GM19099 (cell line): ENCODE results near the gene AHRR.

Experiments used
- POLR2A ChIP-seq: IDR thresholded peaks from 3 replicates; pipeline ENCODE4 v1.6.1; 2011; ENCODE audit warnings: low read depth; ENCODE audit not compliant: insufficient read length; ENCODE audit errors: extremely low read depth

AHRR gene

DNA sequence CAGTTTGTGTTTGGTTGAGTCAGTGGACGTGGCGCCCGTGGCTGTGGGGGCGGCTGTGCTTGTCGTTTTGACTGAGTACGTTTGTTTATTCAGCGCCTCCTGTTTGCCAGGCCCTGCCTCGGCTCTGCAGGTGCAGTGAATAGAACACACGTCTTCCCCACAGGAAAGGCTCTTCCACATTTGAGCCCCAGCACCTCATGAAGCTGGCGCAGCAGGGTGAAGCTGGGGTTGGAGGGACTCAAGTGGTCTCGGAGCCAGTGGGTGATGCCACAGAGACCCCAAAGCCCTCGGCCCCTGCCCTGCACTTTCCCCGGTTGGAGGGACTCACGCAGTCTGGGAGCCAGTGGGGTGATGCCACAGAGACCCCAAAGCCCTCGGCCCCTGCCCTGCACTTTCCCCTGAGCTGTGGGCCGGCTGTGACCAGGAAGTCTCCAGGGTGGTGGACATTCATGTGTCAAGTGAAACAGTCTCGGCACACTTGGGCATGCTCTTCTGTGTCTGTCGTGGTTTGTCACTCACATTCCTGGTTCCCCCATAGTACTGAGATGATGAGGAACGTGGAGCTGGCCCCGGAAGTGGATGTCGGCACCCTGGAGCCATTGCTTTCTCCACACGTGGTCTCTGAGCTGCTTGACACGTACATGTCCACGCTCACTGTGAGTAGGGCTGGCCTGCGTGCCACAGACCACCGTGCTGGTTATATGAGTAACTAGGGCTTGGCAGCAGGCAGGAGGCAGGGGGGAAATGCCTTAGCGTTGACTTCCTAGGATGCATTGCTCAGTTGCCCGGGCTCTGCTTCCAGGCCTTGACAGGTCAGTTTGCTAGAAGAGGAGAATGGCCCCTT lies 135.1 kb downstream of the AHRR start:
- no peak for TF ChIP-seq POLR2A

DNA sequence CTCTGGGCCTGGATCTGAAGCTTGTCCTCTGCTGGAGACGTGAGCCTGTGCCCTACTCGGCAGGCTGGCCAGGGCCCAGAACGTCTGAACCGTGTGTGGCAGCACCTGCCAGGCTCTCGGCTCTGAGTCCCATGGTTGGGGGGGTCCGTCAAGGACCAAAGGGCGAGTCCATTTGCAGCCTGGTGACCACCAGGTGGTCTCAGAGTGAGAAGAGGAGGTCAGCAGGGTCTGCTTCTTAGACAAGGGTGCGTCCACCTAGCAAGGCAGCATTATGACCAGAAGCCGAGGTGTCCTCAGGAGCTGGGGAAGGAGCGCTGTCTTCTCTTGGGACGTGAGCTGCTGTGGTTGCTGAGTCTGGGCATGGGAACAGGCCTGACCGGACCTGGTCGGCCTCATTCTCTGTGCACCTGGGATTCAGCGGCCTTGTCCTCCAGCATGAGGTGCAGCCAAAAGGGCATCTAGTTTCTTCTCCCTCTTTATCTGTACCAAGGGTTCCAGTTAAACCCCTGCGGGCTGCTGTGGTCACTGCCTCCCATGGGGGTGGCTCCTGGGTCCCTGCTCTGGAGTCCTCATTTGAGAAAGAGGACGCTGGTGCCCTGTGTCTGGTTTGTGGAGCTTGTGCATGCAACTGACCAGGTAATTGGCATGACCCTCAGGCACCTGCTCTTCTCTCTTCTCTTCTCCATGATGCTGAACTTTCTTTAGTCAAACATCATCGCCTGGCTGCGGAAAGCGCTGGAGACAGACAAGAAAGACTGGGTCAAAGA lies 135.9 kb downstream of the AHRR start:
- no peak for TF ChIP-seq POLR2A

DNA sequence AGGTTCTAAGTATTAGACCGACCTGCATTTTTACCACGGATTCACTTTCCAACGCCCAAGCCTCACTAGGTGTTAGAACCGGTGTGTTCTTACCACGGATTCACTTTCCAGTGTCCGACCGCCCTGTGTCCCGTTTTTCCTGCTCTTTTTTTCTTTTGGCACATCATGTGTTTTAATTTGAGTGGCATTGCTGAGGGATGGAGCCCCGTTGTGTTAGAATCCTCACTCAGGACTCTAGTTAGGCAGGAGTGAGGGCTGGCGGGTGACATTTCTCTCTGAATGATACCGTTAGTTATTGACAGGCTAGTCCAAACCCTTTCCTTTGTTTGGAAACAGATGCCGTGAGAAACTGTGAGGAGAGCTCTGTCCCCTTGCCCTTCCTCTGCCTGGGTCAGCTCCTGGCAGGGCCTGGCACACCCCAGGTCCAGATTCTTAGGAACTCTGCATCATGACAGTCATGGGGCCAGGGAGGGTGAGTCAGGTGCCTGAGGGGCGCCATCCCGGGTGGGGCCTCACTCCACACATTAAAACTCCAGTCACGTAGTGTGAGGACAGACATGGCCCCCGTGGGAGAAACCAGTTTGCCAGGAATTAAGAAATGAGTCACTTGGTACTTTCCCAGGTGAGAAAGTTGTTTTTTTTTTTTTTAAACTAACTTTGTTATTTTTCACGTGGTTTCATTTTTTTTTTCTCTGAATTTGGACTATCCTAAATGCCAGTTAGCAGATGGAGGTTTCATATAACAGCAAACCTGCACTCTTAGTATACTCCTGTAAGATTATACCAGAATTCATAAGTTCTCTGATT lies 137.2 kb downstream of the AHRR start:
- TF ChIP-seq POLR2A: no peak

DNA sequence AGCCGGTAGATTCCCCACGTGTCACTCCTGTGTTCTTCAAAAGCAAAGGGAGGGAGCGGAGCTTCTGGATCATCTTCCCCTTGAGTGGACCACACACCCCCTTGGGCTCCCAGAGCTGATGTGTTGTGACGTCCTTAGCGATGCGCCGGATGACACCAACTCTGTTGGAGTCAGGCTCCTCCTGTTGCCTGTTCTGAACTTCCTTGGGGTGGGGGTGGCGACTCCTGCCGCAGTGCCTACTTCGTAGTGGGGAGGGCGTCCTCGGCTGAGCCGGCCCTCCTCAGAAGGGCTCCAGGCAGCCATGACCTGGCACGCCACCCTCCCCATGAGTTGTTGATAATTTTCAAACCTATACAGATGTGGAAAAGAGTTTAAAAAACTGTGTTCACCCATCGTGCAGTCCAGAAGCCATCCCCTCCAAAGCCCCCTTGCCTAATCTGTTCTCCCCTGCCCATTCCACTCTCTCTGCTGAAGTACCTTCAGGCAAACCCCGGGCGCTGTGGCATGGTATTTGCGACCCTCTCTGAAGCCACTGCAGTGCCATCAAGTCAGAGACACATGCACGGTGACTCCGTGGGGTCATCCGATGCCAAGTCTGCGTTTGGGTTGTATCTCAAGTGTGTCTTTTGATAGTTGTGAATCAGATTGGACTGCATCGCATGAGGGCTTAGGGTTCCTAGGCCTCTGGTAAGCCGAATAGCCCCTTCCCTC lies 138.2 kb downstream of the AHRR start:
- TF ChIP-seq POLR2A: no peak

DNA sequence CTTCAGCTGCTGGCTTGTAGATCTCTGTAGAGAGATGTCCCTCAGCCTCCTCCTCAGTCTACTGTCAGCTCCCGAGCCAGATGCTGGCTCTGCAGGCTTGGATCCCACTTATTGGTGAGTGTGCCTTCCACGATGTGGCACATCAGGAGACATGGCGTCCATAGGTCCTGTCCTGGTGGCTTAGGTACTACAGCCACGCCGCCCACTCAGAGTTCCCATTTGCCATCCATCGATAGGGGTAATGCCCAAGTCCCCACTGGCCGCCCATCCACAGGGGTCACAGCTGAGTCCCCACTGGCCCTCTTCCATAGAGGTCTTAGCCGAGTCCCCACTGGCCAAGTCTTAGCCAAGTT lies 138.7 kb downstream of the AHRR start:
- TF ChIP-seq POLR2A: no peak

DNA sequence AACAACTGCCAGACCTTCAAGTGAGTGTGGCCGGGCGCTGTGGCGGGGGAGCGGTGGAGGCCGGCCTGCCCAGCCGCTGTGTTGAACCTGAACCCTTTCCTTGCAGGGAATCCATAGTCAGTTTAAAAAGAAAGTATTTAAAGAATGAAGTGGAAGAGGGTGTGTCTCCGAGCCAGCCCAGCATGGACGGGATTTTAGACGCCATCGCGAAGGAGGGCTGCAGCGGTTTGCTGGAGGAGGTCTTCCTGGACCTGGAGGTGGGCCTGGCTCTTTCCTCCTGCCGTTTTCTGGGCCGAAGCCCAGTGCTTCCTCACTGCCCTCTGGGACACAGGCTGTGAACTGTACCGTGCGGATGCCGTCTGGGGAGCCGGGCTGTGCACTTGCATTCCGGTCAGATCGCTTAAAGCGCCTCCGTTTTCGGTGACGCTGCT lies 140.6 kb downstream of the AHRR start:
- TF ChIP-seq POLR2A: no peak

DNA sequence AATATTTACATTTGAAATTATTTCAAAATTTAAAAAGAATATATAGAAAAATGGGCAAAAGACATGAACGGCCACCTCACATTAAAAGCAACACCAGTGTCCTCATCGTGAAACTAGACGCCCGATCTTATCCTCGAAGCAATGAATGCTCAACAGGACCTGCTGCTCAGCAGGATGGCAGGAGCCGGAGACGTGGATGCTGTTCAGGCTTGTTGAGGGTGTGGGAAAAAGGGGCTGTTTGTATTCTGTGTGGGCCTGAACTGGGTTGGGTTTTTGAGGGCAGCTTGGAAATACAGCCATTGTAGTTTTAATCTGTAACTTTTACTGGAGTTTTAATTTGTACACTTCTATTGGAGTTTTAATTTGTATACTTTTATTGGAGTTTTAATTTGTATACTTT lies 141.8 kb downstream of the AHRR start:
- TF ChIP-seq POLR2A: no peak

DNA sequence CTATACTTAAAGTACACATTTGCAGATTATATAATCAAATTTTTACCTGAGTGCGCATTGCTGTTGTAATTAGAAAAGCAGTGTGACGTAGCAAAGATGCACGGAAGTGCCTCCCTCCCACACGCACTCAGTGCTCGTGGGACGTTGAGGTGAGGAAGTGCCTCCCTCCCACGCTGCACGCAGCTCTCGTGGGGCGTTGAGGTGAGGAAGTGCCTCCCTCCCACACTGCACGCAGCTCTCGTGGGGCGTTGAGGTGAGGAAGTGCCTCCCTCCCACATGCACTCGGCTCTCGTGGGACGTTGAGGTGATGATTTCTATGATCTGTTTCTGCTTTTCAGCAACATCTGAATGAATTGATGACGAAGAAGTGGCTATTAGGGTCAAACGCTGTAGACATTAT lies 142.4 kb downstream of the AHRR start:
- no peak for TF ChIP-seq POLR2A

DNA sequence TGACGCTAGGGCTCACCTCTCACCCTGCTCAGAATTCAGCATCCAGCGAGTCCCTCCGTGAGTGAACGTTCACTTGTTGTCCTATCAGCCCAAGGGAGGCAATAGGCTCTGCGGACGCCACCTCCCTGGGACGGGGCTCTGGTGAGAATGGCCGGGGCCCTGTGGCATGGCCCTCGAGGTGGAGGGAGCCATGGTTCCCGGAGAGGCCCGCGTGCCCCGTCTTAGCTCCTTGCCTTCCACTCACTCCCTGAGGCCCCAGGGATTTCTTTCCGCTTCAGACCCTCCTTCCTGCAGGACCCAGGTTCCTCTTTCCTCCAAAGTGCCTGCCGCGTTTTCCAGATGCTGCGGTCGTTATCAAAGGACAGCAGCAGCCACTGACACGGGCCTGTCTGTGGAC lies 142.9 kb downstream of the AHRR start:
- no peak for TF ChIP-seq POLR2A

DNA sequence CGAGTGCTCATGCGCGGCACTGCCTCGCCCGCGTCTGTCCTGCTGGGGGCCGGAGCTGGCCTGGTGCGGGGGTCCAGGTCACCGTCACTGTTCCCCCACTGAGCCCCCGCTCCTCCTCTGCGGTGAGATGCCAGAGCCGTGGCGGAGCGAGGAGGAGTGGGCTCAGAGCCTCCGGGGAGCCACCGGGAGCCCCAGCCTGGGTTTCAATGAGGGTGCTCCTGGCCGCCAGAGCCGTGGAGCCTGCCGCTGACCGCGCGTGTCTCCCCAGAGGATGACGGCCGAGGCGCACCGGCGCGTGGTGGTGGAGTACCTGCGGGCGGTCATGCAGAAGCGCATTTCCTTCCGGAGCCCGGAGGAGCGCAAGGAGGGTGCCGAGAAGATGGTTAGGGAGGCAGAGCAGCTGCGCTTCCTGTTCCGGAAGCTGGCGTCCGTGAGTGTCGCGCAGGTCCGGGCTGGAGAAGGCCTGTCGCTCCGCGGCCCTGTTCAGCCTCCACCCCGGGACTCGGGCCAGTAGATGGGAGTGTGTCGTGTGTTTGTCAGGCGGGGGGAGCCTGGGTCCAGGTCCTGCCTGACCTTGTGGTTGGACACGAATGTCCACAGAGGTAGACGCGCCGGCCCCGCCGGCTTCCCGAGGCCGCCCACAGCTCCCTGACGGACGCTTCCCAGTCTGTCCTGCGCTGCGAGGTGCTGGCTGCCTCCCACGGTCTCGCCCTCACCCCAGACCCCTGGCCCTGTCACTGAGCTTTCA lies 143.5 kb downstream of the AHRR start:
- TF ChIP-seq POLR2A: no peak

DNA sequence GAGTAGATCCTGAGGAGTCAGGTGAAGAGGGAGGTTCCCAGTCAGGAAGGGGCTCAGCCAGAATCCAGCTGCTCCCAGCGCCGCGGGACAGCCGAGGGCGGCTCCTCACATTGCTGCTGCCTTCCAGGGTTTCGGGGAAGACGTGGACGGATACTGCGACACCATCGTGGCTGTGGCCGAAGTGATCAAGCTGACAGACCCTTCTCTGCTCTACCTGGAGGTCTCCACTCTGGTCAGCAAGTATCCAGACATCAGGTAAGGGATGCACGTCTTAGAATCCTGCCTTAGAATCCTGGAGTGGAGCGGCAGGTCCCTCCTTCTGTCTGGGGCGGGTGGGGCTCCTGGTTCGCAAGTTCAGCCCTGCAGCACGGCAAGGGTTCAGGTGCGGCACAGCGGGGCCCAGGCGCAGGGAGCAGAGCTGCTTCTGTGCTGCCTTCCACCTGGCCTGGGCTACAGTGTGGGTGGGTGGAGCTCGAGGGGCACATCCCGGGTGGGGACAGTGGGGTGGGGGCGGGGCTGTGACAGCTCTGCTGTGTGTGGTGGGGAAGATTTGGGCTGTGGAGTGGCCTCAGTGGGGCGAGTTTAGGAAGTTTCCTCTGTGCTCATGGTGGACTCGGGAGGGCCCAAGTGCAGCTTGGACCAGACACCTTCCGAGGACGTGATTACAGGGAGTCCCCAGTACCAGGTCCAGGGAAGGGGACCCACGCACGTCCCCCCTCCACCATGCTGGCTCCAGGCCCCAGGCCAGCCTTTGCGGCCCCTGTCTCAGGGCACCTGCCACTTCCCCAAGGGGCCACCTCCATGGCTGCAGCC lies 144.3 kb downstream of the AHRR start:
- no peak for TF ChIP-seq POLR2A

DNA sequence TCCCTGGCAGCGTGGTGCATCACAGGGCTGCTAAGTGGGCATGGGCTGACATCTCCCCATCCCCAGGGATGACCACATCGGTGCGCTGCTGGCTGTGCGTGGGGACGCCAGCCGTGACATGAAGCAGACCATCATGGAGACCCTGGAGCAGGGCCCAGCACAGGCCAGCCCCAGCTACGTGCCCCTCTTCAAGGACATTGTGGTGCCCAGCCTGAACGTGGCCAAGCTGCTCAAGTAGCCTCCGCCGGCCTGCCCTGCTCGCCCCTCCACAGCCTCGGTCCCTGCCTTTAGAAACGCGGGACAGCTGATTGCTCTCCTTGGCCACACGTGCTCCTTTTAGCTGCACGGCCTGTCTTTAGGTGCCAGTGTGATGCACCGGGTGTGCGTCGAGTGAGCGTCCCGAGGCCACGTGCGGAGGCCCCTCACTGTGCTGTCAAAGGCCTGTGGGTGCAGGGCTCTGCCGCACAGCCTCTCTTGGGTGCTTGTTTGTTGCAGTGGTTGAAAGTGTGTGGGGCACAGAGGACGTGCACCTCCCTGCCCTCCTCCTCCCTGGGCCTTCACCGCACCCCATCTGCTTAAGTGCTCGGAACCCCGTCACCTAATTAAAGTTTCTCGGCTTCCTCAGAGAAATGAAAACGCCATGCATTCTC lies 145.3 kb downstream of the AHRR start:
- no peak for TF ChIP-seq POLR2A

DNA sequence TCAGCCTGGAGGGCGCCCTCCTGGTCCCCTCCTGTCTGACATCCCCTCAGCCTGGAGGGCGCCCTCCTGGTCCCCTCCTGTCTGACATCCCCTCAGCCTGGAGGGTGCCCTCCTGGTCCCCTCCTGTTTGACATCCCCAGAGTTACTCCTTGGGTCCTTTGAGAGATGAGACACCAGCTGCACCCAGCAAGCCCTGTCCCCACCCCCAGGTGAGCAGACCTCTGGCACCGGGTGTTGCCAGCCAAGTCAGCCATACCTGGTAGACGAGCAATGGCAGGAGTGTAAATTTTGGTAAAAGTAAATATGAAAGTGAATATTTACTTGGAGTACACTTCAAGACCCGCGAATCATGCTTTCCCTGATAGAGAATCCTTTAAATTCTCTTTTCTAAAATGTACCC lies 146.9 kb downstream of the AHRR start:
- TF ChIP-seq POLR2A: no peak
